Measurements from ENCODE around the gene JRKL. TPM values are rescaled to one million over a fixed set of nuclear protein-coding genes. Genes with fewer than 3 reads are reported as not detected.

The JRKL gene
- total and polyA plus RNA-seq, 2 of the 13 experiments (the other 11 are each of a cell fraction or from before 2014, with no cell fraction given) = 3.2 to 4.5 TPM

- TF ChIP-seq GMEB1 (CRISPR knock-in tag; IDR thresholded peaks at IDR 0.05; ENCODE audit: borderline replicate concordance) = peak; percentile 65; the same call in 1 of the 2 replicates
- TF ChIP-seq ZNF639 (CRISPR knock-in tag; conservative IDR thresholded peaks at IDR 0.05) = no peak
- 0 out of 2 replicates have a peak, but pooled peaks have one; percentile 14 for TF ChIP-seq BATF2 (CRISPR knock-in tag; IDR thresholded peaks at IDR 0.05)
- TF ChIP-seq, protein P1, sequence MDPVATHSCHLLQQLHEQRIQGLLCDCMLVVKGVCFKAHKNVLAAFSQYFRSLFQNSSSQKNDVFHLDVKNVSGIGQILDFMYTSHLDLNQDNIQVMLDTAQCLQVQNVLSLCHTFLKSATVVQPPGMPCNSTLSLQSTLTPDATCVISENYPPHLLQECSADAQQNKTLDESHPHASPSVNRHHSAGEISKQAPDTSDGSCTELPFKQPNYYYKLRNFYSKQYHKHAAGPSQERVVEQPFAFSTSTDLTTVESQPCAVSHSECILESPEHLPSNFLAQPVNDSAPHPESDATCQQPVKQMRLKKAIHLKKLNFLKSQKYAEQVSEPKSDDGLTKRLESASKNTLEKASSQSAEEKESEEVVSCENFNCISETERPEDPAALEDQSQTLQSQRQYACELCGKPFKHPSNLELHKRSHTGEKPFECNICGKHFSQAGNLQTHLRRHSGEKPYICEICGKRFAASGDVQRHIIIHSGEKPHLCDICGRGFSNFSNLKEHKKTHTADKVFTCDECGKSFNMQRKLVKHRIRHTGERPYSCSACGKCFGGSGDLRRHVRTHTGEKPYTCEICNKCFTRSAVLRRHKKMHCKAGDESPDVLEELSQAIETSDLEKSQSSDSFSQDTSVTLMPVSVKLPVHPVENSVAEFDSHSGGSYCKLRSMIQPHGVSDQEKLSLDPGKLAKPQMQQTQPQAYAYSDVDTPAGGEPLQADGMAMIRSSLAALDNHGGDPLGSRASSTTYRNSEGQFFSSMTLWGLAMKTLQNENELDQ (CRISPR knock-in tag; IDR thresholded peaks at IDR 0.05; ENCODE audit: borderline replicate concordance) = no peak
- no peak for TF ChIP-seq CENPT (CRISPR knock-in tag; IDR thresholded peaks at IDR 0.05; ENCODE audit: low read depth)
- TF ChIP-seq ZNF737 (CRISPR knock-in tag; IDR thresholded peaks at IDR 0.05; ENCODE audit: borderline replicate concordance) = no peak
- TF ChIP-seq MTA1 (CRISPR knock-in tag; IDR thresholded peaks at IDR 0.05; ENCODE audit: borderline replicate concordance) = no peak
- TF ChIP-seq CBX2 (IDR thresholded peaks at IDR 0.05; ENCODE audit: low read depth, low read length) = no peak
- TF ChIP-seq CBX2 (CRISPR knock-in tag; IDR thresholded peaks at IDR 0.05; ENCODE audit: low read depth) = no peak
- TF ChIP-seq, protein P2, sequence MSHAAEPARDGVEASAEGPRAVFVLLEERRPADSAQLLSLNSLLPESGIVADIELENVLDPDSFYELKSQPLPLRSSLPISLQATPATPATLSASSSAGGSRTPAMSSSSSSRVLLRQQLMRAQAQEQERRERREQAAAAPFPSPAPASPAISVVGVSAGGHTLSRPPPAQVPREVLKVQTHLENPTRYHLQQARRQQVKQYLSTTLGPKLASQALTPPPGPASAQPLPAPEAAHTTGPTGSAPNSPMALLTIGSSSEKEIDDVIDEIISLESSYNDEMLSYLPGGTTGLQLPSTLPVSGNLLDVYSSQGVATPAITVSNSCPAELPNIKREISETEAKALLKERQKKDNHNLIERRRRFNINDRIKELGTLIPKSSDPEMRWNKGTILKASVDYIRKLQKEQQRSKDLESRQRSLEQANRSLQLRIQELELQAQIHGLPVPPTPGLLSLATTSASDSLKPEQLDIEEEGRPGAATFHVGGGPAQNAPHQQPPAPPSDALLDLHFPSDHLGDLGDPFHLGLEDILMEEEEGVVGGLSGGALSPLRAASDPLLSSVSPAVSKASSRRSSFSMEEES (CRISPR knock-in tag; IDR thresholded peaks at IDR 0.05) = peak; percentile 79
- TF ChIP-seq, protein P3, sequence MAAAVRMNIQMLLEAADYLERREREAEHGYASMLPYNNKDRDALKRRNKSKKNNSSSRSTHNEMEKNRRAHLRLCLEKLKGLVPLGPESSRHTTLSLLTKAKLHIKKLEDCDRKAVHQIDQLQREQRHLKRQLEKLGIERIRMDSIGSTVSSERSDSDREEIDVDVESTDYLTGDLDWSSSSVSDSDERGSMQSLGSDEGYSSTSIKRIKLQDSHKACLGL (CRISPR knock-in tag; IDR thresholded peaks at IDR 0.05) = peak; percentile 62
- peak; percentile 77 for TF ChIP-seq FOXC1 (CRISPR knock-in tag; IDR thresholded peaks at IDR 0.05; ENCODE audit: borderline replicate concordance)
- no peak for TF ChIP-seq ZNF780A (CRISPR knock-in tag; IDR thresholded peaks at IDR 0.05)
- no peak for TF ChIP-seq ZNF720 (CRISPR knock-in tag; IDR thresholded peaks at IDR 0.05)
- no peak; the same call in 1 of the 2 replicates for TF ChIP-seq ZSCAN9 (CRISPR knock-in tag; IDR thresholded peaks at IDR 0.05; ENCODE audit: borderline replicate concordance)
- TF ChIP-seq, protein P4, sequence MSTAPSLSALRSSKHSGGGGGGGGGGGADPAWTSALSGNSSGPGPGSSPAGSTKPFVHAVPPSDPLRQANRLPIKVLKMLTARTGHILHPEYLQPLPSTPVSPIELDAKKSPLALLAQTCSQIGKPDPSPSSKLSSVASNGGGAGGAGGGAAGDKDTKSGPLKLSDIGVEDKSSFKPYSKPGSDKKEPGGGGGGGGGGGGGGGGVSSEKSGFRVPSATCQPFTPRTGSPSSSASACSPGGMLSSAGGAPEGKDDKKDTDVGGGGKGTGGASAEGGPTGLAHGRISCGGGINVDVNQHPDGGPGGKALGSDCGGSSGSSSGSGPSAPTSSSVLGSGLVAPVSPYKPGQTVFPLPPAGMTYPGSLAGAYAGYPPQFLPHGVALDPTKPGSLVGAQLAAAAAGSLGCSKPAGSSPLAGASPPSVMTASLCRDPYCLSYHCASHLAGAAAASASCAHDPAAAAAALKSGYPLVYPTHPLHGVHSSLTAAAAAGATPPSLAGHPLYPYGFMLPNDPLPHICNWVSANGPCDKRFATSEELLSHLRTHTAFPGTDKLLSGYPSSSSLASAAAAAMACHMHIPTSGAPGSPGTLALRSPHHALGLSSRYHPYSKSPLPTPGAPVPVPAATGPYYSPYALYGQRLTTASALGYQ (CRISPR knock-in tag; IDR thresholded peaks at IDR 0.05) = no peak; the same call in 1 of the 2 replicates
Measured at GRCh38 chr11:96389720-96390487, at the start of gene JRKL, which contains the start of gene CCDC82 (continued).

Data from HepG2 (cell line).